Stromal cell of bone marrow (primary cell): ENCODE data around the gene MYD88.
"Not testable (repeated sequence)": the region's sequence is repeated elsewhere in the genome, so short reads cannot be mapped to it uniquely, and the experiment has no call there.

Experiments used
- DNase-seq: peaks from one replicate; pipeline ENCODE4 v3.0.0-alpha.2; 2012; ENCODE audit warnings: low read depth

Gene MYD88

GRCh38 chr3:38142959-38143358, 4.5 kb downstream of the MYD88 start:
- DNase-seq: no peak

DNA sequence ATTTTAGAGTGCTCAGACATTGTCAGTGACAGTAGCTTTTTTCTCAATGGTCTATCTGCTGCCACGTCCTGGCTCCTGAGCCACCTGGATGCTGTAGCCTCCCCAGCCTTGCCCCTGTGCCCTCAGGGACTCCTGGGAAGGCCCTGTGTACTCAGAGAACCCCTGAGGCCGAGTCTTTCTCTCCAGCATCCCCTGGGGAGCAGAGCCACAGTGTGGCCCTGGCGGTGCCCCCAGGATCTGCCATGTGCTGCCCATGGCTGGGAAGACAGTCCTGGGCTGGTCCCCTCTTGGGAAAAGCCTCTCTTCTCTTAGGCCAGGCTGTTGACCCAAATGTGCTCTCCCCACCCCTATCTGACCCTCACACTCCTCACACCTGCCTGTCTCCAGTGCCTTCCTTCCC, 5.0 kb downstream of the MYD88 start:
- no peak for DNase-seq

GRCh38 chr3:38146504-38146903, 8.0 kb downstream of the MYD88 start:
- DNase-seq: no peak

DNA sequence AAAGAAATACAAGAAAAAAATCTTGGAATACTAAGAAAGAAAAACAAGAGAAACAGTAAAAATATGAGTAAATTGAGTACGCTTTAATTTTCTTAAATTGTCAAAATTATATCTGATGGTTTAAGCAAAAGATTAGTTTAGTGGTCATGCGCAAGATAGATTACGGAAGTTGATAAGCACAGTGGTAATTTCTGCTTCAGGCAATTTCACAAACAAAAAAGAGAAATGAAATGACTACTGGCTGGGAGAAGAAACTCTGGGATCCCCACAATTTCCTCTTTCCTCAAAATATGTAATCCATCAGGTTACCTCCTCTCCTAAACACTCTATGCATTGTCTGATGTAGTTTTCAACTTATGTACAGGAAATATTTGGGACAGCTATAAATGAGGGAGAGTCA, 9.0 kb downstream of the MYD88 start:
- no peak for DNase-seq

DNA sequence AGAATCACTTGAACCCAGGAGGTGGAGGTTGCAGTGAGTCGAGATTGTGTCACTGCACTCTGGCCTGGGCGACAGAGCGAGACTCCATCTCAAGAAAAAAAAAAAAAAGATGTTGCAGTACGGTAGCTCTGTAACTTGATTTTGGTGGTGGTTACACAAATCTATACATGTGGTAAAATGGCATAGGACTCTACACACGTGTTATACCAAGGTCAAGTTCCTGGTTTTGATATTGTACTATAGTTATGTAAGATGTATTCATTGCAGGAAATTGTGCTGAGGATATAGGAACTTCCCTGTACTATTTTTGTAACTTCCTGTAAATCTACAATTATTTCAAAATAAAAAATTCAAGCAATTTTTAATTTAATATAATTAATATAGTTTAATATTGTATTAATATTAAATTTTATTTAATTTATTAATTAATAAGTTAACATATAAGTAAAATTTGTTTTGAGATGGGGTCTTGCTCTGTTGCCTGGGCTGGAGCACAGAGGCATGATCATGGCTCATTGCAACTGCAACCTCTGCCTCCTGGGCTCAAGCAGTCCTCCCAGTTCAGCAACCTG, 9.9 kb downstream of the MYD88 start:
- DNase-seq: no peak

DNA sequence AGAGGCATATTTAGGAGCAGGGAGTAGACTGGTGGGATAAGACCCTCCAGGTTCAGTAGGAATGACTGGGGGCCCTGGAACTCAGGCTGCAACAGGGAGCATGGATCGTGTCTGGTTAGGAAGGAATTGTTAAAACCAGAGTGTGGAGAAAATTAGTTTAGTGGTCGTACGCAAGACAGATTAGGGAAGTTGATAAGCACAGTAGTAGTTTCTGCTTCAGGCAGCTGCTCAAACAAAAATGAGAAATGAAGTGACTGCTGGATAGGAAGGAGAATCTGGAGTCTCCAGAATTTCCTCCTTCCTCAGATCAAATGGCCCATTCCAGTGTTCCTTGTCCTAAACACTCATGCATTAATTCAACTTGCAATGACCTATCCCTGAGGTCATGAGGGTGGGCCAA, 11.2 kb downstream of the MYD88 start:
- no peak for DNase-seq

DNA sequence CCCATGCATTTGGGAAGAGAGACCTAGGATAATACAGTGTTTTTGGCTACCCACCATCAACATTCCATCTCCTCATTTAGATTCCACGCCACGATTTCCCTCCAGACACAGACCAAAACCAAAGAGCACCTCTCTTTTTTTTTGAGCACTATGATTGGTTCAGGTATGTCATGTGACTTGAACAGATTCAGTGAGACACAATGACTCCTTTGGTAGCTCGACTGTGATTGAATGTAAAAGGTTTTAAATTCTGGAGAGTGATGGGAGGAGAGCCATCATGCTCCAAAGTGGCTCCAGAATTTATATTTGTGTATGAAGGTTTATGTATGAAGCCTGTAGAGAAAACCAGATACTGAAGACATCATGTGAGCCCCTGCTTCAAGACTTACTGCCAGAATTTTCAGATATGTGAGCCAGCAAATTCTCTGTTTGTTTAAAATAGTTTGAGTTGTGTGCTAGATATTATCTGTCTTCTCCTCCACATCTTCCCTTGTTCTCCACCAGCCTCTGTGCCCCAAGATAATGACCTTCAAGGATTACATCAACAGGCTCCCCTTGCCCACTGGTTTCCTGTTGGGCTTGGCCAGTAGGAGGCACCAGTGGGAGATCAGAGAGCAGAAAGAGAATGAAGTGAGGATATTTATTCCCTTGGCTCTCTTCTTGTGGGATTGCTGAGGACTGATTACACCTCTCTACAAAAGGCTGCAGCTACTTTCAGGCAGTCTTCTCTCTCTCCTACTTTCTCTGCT, 12.5 kb downstream of the MYD88 start:
- no peak for DNase-seq

- DNase-seq: no peak
Observed at GRCh38 chr3:38151667-38152265, 13.3 kb downstream of the MYD88 start.

- DNase-seq: no peak
Observed at GRCh38 chr3:38152609-38153008, 14.1 kb downstream of the MYD88 start.

DNA sequence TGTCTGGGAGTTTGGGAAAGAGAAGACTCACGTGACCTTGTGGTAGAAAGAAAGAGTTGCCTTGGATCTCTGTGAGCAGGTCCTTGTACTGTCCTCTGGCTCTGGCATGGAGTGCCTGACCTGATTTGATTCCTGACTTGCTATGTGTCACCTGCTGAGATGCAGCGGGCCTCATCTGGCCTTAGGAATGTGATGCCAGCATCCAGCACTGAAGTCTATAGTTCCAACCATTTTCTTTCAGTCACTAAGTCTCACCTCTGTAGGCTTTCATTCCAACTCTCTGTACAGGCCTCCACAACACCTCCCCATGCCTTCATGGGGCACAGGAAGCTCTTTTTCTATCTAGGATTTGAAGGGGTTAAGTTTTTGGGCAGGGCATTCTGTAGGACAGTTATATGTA, 14.8 kb downstream of the MYD88 start:
- no peak for DNase-seq

DNA sequence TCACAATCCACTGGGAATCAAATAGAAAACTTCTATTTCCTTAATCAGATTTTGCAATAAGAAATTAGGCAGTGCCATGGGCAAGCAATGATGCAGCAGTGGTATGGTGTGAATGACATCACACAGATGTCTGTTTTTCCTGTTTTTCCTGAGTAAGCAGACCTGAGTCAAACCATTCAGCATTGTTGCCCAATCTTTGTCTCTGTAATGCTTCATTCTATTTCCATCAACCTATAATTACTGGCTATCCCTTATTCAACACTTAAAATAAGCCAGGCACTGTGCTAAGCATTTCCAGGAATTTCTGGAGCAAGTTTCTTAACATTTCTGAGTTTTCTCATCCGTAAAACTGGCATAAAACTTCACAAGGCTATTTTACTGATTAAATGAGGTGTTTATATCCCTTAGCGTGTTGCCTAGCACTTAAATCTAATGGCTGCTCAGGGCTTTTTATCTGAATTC, 15.6 kb downstream of the MYD88 start:
- DNase-seq: peak; percentile 82

DNA sequence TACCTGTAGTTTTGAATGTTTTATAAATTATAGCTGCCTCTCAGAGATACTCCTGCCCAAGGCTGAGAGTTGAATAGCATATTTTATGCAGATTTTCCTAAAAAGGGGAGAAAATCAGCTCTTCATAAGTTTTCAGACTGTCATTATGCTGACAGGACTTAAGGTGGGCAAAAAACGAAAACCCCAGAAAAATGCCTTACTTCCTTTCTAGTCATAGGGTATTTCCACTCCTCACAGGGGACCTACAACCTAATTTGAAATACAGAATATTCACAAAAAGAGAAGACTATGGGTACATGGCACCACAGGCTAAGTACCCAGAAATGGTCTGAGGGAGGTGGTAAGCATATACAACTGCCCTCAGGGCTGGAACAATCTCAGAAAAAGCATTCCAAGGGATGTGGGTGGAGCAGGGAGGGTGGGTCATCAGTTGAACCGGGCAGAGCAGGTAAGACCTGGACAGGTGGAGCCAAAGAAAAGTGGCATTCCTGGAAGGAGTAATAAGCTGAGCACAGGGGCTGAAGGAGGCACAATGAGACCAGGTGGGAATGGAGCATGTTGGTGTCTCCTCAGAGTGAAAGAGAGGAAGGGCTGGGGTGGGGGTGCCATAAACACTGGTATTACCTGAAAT, 16.3 kb downstream of the MYD88 start:
- no peak for DNase-seq

- DNase-seq: no peak
Observed at GRCh38 chr3:38155825-38156224, 17.4 kb downstream of the MYD88 start.

GRCh38 chr3:38157117-38157516, 18.7 kb downstream of the MYD88 start:
- no peak for DNase-seq

DNA sequence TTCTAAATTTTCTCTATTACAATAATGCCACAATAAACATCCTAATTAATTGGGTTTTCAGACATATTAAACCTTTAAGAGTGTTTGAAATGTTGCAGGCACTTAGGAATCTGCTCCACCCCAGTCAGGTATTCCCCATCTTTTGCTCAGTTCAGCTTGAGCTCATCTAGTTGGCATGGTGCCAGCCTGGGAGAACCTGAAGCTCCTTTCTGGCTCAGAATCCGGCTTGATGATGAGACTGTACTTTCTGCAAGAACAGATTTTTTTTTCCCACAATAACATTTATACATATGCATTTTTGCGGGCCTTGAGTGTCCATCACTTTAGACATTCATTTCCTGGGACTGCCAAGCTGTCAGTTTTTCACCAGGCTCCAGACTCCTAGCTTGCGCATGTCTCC, 19.1 kb downstream of the MYD88 start:
- DNase-seq: no peak

DNA sequence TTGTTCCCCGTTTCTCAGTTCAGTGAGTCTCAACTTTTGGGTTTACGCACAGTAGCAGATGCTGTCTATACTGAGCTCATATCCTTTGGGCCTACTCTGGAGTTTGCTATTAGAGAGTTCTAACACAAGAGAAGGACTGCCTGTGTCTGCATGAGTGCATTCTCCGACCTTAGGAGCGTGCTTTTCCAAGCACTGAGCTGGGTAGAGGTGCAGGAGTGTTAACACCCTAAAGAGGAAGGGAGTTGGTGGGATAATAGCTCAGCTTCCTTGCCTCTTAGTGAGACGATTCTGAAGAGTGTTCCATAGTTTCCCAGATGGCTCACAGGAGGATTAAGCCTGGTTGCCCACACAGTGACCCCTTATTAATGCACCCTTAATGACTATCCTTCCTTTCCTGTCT, 20.0 kb downstream of the MYD88 start:
- DNase-seq: no peak

- not testable (repeated sequence) for DNase-seq
Observed at GRCh38 chr3:38160704-38161103, 22.2 kb downstream of the MYD88 start.

DNA sequence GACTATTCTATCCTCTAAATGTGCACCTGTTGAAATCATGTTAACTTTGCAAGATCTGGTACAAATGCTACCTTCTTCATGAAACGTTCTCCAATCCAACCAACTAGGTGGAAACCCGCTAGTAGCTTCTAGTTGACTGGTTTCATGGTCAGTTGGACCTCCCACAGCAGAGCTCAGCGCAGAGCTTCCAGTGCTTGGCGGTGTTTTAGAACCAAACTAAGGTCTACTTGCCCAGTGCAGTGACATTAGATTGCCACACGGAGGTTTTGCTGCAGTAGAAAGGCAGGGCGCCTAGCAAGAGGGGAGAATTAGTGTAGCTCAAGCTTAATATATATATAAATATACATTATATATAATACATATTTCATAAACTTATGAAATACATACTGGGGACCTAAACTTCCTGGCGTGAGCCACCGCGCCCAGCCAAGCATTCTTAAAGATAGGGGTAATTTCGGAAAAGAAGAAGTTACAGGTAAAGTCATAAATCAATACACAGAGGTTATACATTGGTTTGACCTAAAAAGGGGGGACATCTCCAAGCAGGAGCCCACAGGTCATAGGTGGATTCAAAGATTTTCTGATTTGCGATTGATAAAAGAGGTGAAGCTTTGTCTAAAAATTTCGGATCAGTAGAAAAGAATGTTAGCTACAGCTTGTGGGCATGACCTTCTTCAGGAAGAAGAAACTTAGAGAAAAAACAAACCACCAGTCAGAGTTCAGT, 24.8 kb downstream of the MYD88 start:
- DNase-seq: no peak

DNA sequence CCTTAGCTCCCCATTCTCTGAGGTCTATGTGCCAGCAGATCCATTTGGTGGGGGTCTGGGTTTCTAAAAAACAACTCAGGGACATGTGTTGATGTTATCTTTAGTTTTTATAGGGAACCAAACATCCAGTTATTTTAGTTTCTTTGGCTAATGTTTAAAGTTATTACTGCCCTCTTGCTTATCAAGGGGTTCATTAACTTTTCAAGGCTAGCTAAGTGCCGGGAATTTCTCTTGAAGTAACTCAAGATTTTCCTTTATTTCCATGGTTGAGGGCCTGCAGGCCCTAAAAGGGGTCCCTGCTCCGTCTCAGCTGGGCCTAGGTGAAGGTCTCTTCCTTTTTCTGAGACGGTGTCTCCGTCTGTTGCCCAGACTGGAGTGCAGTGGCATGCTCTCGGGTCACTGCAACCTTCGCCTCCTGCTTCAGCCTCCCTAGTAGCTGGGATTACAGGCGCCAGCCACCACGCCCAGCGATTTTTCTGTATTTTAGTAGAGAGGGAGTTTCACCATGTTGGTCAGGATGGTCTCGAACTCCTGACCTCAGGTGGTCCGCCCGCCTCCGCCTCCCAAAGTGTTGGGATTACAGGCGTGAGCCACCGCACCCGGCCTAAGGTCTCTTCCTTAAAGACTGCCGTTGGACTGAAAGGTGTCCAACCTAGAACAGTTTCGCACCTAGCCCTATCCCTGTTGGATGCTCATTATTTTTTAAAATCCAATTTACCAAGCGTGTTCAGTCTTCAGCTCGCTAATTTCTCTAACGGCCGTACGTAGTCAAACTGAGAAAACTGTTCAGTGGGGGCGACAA, 25.6 kb downstream of the MYD88 start:
- no peak for DNase-seq

DNA sequence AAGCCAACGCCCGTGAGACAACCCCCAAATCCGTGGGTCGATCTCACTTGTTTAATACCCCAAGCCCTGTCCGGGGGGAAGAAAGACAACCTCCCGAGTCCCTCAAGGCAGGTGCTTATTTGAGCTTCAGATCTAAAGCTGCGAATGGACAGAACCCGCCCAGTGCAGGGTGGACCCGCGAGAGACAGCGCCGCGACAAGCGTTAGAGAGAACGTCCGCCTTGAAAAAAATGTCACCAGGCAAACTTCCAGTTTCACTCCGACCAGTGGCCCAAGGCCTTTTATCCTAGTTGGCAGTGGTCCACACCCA, 26.1 kb downstream of the MYD88 start:
- DNase-seq: no peak

- peak; percentile 100 for DNase-seq
Observed at GRCh38 chr3:38164952-38165721, 26.7 kb downstream of the MYD88 start, which contains the start of gene OXSR1. Gene OXSR1 (plus strand): TSS chr3:38165537. CDS start chr3:38165877, 340 bp downstream.
